ENCODE data around the gene DRC1.

Gene DRC1

DNA sequence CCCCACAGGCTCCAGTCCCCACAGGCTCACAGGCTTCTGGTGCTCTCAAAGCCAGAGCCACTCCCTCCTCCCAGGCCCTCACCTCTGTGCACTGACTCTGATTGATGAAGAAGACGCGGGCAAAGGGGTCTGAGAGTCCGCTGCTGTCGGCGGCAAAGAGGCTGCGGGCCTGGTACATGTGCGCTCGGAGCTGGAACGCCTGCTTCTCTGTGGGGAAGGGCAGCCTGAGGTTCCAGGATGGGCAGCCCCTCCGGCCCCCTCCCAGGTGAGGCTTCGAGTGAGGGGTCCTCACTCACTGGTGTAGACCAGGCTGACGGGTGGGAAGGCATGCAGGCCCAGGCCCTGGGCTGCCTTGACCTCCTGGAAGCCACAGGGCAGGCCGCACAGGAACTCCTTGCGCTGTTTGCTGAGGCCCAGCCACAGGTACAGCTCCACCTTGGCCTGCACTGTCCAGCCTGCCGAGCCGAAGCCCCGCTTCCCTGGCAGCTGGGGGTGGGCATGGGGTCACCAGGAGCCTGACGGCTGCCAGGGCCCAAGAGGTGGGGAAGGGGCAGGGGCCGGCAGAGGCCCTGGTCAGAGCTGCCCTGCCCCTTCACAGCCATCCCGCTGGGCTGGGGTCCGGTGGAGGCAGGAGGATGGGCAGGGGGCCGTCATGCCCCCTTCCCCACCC lies 74.2 kb downstream of the DRC1 start:
- no peak for DNase-seq (ENCODE audit: insufficient read length, low spot score)
- no peak for FAIRE-seq

- DNase-seq (ENCODE audit: insufficient read length, low spot score) (no peak), FAIRE-seq (no peak)
Measured at GRCh38 chr2:26477126-26477910, 75.6 kb downstream of the DRC1 start.

- no peak for FAIRE-seq
- no peak for DNase-seq (ENCODE audit: insufficient read length, low spot score)
Measured at GRCh38 chr2:26477911-26478253, 76.2 kb downstream of the DRC1 start, which contains the start of gene OTOF. Gene OTOF, minus strand, starts transcription at chr2:26478124.

- no peak for DNase-seq (ENCODE audit: insufficient read length, low spot score)
- FAIRE-seq, result no peak
Measured at GRCh38 chr2:26478366-26478765, 76.6 kb downstream of the DRC1 start.

DNA sequence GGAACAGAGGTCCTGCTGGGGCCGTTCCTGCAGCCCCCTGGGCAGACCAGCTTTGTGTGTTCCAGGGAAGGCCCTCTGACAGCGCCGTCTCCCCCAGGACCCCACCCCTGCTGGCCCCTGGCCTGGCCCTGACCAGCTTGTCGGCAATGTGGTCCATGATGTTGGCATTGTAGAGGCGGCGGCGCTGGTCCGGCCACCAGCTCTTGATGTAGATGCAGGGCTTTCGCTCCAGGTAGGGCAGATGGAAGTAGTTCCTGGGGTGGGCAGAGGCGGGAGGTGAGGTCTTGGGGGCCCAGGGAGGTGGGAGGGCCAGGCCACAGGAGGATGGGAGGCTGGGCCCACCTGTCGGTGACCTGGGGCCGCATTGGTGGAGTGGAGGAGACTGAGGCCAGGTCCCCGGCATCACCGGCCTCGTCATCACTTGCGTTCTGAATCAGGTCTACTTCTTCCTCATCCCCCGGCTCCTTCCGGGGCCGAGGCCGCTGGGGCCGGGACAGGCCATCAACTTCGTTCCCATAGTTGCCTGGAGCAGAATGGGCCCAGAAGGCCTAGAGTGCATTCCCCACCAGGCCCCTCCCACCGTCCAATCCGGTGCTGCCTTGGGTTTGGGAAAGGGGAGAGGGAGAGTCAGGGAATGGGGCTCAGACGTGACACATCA lies 77.5 kb downstream of the DRC1 start:
- FAIRE-seq, result no peak
- DNase-seq (ENCODE audit: insufficient read length, low spot score), result no peak

DNA sequence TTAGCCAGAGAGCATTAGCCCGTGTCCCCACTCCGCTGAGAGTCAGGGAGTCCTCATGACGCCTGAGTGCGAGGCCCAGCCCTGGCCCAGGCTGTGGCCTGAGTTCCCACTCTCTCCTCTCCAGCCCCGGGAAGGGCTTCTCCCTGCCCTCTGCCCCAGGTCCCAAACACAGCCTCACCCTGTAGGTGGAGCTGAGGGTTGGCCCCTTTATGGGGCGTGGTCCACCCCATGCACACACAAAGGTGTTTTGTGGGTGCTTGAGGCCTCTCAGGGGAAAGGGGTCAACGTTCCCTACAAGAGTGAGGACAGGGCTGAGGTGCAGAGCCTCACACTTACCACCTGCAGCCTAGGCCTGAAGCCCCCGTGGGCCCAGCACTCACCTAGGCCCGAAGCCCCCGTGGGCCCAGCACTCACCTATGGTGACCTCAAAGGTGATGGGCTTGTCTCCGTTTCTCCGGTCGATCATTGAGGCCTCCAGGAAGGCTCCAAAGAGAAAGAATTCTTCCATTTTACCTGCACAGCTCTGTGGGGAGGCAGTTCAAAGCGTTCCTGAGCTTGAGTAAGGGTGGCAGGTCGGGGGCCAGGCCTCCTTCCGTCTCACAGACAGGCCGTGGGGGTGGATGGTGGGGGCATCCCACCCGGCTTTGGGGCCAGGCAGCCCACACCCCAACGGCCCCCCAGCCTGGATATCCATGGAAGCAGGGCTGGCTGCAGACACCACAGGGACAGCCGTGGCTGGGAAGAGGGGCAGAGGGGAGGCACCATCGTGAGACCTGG lies 78.3 kb downstream of the DRC1 start:
- DNase-seq (ENCODE audit: insufficient read length, low spot score), result no peak

GRCh38 chr2:26480566-26481423 lies 79.1 kb downstream of the DRC1 start:
- DNase-seq (ENCODE audit: insufficient read length, low spot score), result no peak
- FAIRE-seq, result no peak

More for the DNA sequence above, 78.3 kb downstream of the DRC1 start:
- no peak for FAIRE-seq

- DNase-seq (ENCODE audit: insufficient read length, low spot score) (no peak), FAIRE-seq (no peak)
Measured at GRCh38 chr2:26481706-26482105, 80.0 kb downstream of the DRC1 start.

DNA sequence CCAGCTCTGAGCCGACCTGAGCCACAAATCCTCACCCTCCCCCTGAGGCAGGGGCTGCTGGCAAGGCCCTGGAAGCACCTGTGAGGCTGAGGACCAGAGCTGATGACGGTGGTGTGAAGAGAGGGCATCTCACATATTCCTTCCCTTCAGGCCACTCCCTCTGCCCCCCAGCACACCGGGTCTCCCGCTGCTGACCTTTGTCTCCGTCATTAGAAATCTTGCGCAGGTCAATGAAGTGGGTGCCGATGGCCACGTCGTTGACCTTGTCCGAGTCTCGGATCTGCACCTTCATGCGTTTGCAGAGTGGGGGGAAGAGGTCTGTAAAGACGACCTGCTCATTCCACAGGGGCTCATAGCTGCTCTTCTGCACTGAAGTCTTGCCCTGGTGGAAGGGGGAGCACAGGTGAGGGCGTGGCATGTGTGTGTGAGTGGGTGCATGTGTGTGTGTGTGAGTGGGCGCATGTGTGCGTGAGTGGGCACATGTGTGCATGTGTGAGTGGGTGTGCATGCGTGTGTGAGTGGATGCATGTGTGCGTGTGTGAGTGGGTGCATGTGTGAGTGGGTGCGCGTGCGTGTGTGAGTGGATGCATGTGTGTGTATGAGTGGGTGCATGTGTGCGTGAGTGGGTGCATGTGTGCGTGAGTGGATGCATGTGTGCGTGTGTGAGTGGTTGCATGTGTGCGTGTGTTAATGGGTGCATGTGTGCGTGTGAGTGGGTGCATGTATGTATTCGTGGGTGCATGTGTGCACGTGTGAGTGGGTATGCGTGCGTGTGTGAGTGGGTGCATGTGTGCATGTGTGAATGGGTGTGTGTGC lies 80.7 kb downstream of the DRC1 start:
- DNase-seq (ENCODE audit: insufficient read length, low spot score) (no peak), FAIRE-seq (no peak)

- FAIRE-seq (no peak), DNase-seq (ENCODE audit: insufficient read length, low spot score) (no peak)
Measured at GRCh38 chr2:26483027-26483326, 81.3 kb downstream of the DRC1 start.

DNA sequence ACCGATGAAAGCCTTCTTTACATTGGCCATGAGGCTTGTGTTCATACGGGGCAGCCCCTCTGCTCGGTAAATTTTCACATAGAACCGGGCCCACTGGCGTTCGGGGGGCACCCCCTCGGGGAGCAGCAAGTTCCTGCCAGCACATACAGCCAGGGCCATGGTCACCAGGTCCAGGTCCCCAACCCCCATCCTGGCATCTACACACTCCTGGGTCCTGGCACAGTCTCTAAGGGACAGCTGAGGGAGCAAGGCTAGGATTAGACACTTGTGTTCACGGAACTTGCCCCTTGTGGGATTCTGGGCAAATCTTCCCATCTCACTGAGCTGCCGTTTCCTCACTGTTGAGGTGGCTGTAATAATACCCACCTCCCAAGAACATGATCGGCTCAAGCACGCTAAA lies 81.8 kb downstream of the DRC1 start:
- DNase-seq (ENCODE audit: insufficient read length, low spot score) (no peak), FAIRE-seq (no peak)

DNA sequence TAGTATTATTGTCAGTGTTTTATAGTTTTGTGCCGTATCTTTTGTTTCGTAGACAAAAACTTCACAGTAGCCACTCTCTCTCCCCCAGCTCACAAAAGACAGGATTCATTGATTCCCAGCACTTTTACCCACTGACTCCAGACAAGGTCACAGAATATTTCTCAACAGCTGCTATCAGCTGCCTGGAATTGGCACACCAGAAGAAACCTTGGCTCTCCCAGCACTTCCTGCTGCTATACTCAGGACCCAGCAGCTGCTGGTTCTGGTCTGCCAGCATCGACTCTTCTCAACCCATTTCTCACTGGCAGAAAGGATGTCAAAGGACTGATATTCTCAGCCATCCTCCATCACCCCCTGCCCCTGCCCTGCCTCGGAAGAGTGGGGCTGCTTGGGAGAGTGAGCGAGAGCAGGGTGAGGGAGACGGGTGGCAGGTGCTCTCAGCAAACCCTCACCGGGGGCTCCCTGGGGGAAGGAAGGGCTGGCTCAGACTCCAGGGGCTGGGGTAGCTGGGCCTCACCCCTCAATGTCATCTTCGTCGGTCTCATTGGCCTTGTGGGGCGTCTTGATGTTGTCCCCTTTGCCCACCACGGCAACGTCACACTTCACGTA lies 82.3 kb downstream of the DRC1 start:
- FAIRE-seq (no peak), DNase-seq (ENCODE audit: insufficient read length, low spot score) (no peak)

DNA sequence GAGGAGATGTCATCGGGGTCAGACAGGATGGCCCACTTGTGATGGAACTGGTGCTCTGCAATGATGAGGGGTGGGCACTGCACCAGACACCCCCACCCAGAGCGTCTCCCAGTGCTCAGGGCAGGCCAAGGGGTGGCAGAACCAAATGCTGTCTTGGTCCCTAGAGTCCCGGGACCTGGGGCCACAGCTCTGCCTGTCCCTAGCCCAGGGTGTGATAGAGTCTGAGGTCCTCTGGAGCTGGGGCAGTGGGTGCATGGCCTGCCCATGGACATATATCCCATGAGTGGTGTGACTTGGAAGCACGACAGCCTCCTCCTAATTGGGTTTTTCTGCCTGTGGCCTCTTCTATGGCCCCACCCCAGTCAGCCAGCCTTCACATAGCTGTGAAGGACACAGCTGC lies 82.9 kb downstream of the DRC1 start:
- no peak for FAIRE-seq
- DNase-seq (ENCODE audit: insufficient read length, low spot score), result no peak

GRCh38 chr2:26485099-26485498 lies 83.4 kb downstream of the DRC1 start:
- FAIRE-seq, result no peak

GRCh38 chr2:26485725-26486418 lies 84.2 kb downstream of the DRC1 start:
- no peak for DNase-seq (ENCODE audit: insufficient read length, low spot score)
- FAIRE-seq, result no peak

More at GRCh38 chr2:26485099-26485498, 83.4 kb downstream of the DRC1 start:
- no peak for DNase-seq (ENCODE audit: insufficient read length, low spot score)

DNA sequence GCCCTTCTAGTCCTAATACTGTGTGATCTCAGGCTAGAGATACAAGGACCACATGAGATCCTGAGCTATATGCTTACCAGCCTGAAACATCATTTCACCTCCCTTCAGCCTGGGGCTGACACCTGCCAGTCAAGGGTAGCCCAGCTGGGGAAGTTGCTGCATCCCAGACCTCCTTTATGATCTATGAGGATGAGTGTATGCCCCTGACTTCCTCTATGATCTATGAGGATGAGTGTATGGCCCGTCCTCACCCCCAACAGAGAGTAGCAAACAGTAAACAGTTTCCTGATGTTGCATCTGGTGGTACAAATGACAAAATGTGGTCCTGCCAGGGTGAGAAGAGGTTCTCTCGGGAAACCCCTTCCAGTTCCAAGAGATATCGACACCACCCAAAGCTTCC lies 85.1 kb downstream of the DRC1 start:
- DNase-seq (ENCODE audit: insufficient read length, low spot score) (no peak), FAIRE-seq (no peak)

GRCh38 chr2:26487192-26487591 lies 85.5 kb downstream of the DRC1 start:
- DNase-seq (ENCODE audit: insufficient read length, low spot score), result no peak
- FAIRE-seq, result no peak

DNA sequence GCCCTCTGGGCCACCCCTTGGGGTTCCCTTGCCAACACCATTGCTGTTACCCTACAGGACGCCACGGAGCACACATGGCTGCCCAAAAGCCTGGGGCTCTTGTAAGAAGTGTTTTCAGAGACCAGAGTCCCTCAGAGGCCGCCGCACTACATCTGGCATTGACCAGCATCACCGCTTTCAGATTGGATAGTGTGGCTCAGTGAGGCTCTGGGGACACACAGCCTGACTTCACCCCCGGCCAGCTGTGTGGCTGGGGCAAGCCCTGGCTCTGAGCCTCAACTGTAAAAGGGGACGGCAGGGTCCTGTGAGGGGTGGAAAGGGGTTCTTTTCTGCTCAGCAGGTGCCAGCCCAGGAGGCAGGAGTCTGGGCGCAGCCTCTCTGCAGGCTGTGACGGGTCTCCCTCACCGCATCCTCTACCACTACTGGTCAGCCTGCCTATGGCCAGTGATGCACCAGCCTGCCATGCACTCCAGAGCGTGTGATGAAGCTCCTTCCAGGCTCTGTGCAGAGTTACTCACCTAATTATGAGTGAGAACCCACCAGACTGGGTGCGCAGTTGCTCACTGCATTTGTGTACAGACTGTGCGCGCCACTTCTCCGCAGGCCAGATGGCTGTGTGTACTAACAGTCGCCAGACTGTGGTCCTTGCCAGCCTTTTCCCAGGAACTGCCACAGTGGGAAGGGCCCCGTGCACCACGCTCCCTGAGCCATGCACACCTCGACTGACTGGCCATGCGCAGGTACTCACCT lies 86.9 kb downstream of the DRC1 start:
- DNase-seq (ENCODE audit: insufficient read length, low spot score) (no peak), FAIRE-seq (no peak)

Measured in GM19239 (cell line).